Thyroid gland (tissue), 4 donors: ENCODE results near the gene DOCK1.

Experiments
- CTCF ChIP-seq, 6 experiments: fragments of 200-600 bp in 3 of 6; fragments of 450-650 bp in 3 of 6; sonication (generic) in 3 of 6; IDR thresholded peaks; one replicate each; pipeline ENCODE4 v1.5.1; 2016 to 2019; ENCODE audit warnings: antibody characterized with exemption in 6 of 6, mild to moderate bottlenecking in 2 of 6, inconsistent platforms in 1 of 6, moderate library complexity in 1 of 6
- POLR2A ChIP-seq, 2 donors: fragments of 450-650 bp; IDR thresholded peaks; one replicate each; pipeline ENCODE4 v1.6.1; 2017; ENCODE audit warnings: antibody characterized with exemption in 2 of 2, mild to moderate bottlenecking in 2 of 2, moderate library complexity in 1 of 2

GRCh38 chr10:127189226-127189625 is 284.0 kb downstream of the DOCK1 start:
- TF ChIP-seq CTCF (IDR thresholded peaks at IDR 0.05): no peak
- TF ChIP-seq POLR2A (IDR thresholded peaks at IDR 0.05): no peak
